ENCODE results near the gene TRIM41. TPM values are rescaled to one million over a fixed set of nuclear protein-coding genes. Genes with fewer than 3 reads are reported as not detected.
A peak's percentile ranks its signal among the peaks of the same experiment; 100 is the strongest.

Gene TRIM41
- total RNA-seq, 1 donor, result 15.9 TPM

DNA sequence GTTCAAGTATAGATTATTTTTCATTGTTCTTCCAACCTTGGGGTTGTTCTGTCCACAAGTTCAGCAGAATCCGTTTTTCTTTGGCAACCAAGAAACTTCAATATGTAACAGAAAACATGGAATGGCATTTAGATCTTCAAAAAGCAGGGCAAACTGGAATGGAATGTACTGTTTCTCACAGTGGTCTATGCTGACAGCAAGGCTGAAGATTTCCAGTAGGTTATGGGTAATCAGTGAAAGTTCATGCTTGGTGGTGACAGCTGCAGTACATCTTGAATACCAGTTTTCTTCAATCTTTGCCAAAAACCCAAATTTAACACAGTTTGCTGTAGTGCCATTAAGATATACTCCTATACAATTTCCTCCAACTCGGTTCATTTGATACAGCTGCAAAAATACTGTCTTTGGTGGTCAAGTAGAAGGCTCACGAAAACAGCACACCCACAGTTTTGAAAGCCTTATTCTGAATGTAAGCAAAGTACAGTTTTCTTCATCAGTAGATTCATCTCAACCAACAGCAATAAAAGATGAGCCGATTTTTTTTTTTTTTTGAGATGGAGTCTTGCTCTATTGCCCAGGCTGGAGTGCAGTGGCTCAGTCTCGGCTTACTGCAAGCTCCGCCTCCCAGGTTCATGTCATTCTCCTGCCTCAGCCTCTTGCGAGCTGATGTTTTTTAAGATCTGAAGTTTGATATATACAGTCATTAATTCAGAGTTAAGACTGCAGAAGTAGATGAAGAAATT is 32.9 kb downstream of the TRIM41 start:
- Histone ChIP-seq H3K4me2 (ENCODE audit: insufficient read depth, low read length) (peak overlapping the region; percentile 3), H3K27me3 (ENCODE audit: insufficient read depth, low read length) (no peaks in the 10 kb centered on the region), H3K4me1 (ENCODE audit: insufficient read depth, low read length) (peaks cover 20% of the 10 kb centered on the region), H3K9me3 (ENCODE audit: low read depth, low read length) (no peaks in the 10 kb centered on the region), H4K20me1 (ENCODE audit: insufficient read depth, low read length) (peaks cover 72% of the 10 kb centered on the region), H2AFZ (ENCODE audit: low read length) (no peak overlapping the region), H3K36me3 (ENCODE audit: insufficient read depth, low read length) (peaks cover 27% of the 10 kb centered on the region), H3K79me2 (ENCODE audit: insufficient read depth, low read length) (peaks cover 98% of the 10 kb centered on the region), H3K27ac (ENCODE audit: low read depth, low read length) (no peak overlapping the region), H3K4me3 (ENCODE audit: insufficient read depth, low read length) (no peak overlapping the region)
- TF ChIP-seq, protein P1, sequence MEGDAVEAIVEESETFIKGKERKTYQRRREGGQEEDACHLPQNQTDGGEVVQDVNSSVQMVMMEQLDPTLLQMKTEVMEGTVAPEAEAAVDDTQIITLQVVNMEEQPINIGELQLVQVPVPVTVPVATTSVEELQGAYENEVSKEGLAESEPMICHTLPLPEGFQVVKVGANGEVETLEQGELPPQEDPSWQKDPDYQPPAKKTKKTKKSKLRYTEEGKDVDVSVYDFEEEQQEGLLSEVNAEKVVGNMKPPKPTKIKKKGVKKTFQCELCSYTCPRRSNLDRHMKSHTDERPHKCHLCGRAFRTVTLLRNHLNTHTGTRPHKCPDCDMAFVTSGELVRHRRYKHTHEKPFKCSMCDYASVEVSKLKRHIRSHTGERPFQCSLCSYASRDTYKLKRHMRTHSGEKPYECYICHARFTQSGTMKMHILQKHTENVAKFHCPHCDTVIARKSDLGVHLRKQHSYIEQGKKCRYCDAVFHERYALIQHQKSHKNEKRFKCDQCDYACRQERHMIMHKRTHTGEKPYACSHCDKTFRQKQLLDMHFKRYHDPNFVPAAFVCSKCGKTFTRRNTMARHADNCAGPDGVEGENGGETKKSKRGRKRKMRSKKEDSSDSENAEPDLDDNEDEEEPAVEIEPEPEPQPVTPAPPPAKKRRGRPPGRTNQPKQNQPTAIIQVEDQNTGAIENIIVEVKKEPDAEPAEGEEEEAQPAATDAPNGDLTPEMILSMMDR (IDR thresholded peaks at IDR 0.05; ENCODE audit: extremely low read depth, low read depth, low read length), result no peak
- DNase-seq (ENCODE audit: insufficient read length, low spot score, missing footprints), result no peak

DNA sequence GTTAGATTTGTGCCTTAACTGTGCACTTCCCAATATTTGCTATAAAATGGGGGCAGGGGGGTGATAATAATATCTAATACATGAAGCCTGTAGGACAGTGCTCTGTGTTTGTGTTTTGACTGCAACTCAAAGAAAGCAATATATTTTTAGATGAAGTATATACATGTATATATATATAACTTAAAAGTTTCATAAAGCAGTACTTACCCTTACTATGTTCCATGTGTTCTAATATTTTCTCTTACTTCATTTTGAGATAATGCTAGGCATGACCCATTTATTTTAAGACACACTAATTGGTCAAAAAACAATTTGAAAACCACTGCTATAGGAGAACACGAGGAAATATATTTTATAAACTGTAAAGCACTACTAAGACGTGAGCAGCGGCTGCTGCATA is 35.5 kb downstream of the TRIM41 start:
- Histone ChIP-seq H3K27ac (ENCODE audit: low read depth, low read length) (no peak overlapping the region), H3K4me3 (ENCODE audit: insufficient read depth, low read length) (peak overlapping the region; percentile 98), H3K4me2 (ENCODE audit: insufficient read depth, low read length) (peak overlapping the region; percentile 99), H2AFZ (ENCODE audit: low read length) (no peak overlapping the region), H3K79me2 (ENCODE audit: insufficient read depth, low read length) (peaks cover 89% of the 10 kb centered on the region), H3K9me3 (ENCODE audit: low read depth, low read length) (no peaks in the 10 kb centered on the region), H3K27me3 (ENCODE audit: insufficient read depth, low read length) (no peaks in the 10 kb centered on the region), H3K36me3 (ENCODE audit: insufficient read depth, low read length) (peaks cover 14% of the 10 kb centered on the region), H4K20me1 (ENCODE audit: insufficient read depth, low read length) (peaks cover 58% of the 10 kb centered on the region), H3K4me1 (ENCODE audit: insufficient read depth, low read length) (peaks cover 20% of the 10 kb centered on the region)
- TF ChIP-seq, protein P1 (IDR thresholded peaks at IDR 0.05; ENCODE audit: extremely low read depth, low read depth, low read length), result no peak
- DNase-seq (ENCODE audit: insufficient read length, low spot score, missing footprints), result no peak

DNA sequence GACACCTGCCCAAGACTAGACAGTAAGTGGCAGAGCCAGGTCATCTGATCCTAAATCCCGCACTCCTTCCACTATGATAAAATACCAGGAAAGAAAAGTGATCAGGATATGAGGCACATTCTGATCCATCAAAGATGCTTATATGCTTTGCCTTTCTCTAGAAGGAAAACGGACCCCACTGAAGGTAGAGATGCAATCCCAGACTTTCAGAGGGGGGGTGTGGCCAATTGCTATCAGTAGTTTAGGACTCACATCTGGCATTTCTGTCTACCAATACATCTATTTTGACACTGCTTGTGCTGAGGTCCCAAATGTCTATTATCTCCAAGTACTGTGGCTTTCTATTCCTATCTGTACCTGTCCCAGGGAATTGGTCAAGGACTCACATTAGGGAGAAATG is 36.2 kb downstream of the TRIM41 start:
- peaks cover 56% of the 10 kb centered on the region for H4K20me1 ChIP-seq (ENCODE audit: insufficient read depth, low read length)
- TF ChIP-seq, protein P1 (IDR thresholded peaks at IDR 0.05; ENCODE audit: extremely low read depth, low read depth, low read length), result no peak
- H3K27me3 ChIP-seq (ENCODE audit: insufficient read depth, low read length), result no peaks in the 10 kb centered on the region
- H3K4me2 ChIP-seq (ENCODE audit: insufficient read depth, low read length), result peak overlapping the region; percentile 99
- H3K36me3 ChIP-seq (ENCODE audit: insufficient read depth, low read length), result peaks cover 12% of the 10 kb centered on the region
- peak overlapping the region; percentile 97 for H3K27ac ChIP-seq (ENCODE audit: low read depth, low read length)
- peaks cover 20% of the 10 kb centered on the region for H3K4me1 ChIP-seq (ENCODE audit: insufficient read depth, low read length)
- peaks cover 83% of the 10 kb centered on the region for H3K79me2 ChIP-seq (ENCODE audit: insufficient read depth, low read length)
- H3K9me3 ChIP-seq (ENCODE audit: low read depth, low read length), result no peaks in the 10 kb centered on the region
- peak overlapping the region; percentile 98 for H3K4me3 ChIP-seq (ENCODE audit: insufficient read depth, low read length)
- no peak for DNase-seq (ENCODE audit: insufficient read length, low spot score, missing footprints)
- no peak overlapping the region for H2AFZ ChIP-seq (ENCODE audit: low read length)

DNA sequence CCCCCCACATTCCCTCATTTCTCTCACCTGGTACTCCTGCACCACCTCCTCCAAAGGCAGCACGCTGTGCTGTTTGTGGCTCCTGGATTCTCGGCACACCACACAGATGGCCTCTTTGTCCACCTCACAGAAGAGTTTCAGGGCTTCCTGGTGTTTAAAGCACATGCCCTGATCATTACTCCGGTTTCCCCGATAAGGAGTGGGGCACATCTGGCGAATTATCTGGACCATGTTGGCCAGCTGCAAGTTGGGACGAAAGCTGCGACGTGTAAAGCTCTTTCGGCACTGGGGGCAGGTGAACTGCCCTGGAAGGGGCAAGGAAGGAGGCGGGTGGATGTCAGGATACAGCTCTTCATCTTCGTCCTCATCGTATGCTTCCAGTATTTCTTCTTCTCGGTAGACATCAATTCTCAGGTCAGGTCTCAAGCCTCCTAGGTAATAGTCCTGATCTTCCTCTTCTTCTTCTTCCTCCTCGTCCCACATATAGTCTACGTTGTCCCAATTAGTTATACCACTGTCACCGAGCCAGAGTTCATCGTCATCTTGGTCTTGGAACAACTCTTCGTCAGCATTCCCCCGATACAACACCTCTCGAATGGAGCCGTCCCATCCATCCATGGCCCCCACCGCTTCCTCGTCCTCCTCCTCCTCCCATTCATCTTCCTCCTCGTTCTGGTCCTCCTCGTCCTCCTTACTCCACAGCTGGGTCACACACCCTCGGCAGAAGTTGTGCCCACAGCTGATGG is 37.1 kb downstream of the TRIM41 start:
- peaks cover 48% of the 10 kb centered on the region for H4K20me1 ChIP-seq (ENCODE audit: insufficient read depth, low read length)
- DNase-seq (ENCODE audit: insufficient read length, low spot score, missing footprints), result peak; percentile 31

More for the DNA sequence above, 37.1 kb downstream of the TRIM41 start:
- Histone ChIP-seq H3K4me3 (ENCODE audit: insufficient read depth, low read length) (peak overlapping the region; percentile 98), H3K4me2 (ENCODE audit: insufficient read depth, low read length) (peak overlapping the region; percentile 99), H2AFZ (ENCODE audit: low read length) (peak overlapping the region; percentile 77), H3K79me2 (ENCODE audit: insufficient read depth, low read length) (peaks cover 74% of the 10 kb centered on the region), H3K27ac (ENCODE audit: low read depth, low read length) (peak overlapping the region; percentile 97), H3K4me1 (ENCODE audit: insufficient read depth, low read length) (peaks cover 20% of the 10 kb centered on the region), H3K36me3 (ENCODE audit: insufficient read depth, low read length) (peaks cover 3% of the 10 kb centered on the region), H3K9me3 (ENCODE audit: low read depth, low read length) (no peaks in the 10 kb centered on the region), H3K27me3 (ENCODE audit: insufficient read depth, low read length) (no peaks in the 10 kb centered on the region)
- TF ChIP-seq, protein P1 (IDR thresholded peaks at IDR 0.05; ENCODE audit: extremely low read depth, low read depth, low read length), result no peak
